Fibroblast of skin of left biceps (primary cell): Measurements from ENCODE around the gene CAPN15.

Experiments used
- DNase-seq, 2 experiments: peaks; one replicate each; pipeline ENCODE4 v3.0.0-alpha.2; 2013; ENCODE audit warnings: low read depth in 2 of 2

The CAPN15 gene

DNA sequence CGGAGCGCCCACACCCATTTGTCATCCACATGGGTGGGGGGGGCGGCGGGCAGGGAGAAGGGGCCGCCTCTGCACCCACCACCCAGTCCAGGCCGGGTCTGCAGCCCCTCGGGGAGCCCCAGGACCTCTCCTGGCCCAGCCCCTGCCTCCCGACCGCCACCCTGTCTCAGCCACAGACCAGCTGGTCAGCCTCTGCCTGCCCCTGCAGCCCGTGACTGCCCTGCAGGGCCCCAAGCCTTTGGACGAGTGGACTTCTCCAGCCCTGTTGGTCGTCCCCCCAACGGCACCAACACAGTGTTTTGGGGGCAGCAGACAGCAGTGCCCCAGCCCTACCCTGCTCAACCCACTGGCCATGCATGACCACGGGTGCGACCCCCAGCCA is 33.9 kb downstream of the CAPN15 start:
- no peak for DNase-seq

DNA sequence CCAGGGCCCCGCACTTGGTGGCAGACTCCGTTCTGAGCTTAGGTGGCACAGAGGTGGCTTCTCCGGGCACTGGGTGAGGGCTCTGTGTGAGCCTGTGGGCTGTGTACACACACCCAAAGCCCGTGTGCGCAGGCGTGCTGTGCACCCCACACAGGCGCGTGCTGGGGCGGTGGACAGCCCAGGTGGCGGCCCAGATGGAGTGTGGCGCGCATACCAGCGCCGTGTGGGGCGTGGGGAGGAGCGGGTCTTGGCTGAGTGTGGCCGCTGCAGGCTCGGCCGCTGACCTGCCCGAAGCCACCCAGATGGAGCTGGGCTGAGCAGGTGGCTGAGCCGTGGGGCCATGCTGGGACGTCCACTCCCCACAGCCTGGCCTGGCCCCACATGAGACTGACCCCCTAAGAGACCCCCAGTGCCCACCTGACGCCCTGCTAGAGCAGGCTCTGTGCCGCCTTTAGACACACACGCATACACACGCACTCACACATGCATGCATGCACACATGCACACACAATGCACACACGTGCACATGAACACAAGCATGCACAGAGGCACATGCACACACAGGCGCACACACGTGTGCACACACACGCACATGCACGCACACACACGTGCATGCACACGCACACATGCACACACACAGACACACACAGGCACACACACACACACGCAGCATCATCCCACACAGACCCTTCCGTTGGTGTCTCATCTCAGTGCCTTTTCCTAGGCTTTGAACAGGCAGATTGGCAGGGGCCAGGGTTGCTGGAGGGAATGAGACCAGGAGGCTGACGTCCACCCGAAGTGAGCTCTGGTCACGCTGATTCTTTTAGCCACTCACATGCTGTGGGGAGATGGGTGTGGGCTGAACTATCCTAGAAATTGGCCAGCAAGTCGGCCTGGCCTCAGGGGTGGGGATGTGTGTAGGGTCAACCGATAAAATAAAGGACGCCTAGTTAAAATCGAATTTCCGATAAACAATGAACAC is 34.7 kb downstream of the CAPN15 start:
- no peak for DNase-seq

DNA sequence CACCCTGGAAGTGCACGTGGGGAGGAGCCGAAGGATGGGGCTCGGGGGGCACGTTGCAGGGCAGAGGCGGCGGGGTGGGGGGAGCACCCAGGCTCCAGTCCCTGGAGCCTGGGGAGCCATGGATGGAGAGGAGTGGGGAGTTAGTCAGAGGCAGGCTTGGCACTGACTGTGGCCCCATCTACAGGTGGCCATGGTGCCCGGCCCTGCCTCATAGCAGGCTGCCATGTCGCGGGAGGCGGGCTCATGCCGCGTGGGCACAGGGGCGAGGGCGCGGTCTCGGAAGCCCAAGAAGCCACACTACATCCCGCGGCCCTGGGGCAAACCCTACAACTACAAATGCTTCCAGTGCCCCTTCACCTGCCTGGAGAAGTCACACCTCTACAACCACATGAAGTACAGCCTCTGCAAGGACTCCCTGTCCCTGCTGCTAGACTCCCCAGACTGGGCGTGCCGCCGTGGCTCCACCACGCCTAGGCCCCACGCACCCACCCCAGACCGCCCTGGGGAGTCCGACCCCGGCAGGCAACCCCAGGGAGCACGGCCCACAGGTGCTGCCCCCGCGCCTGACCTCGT is 35.6 kb downstream of the CAPN15 start:
- DNase-seq: no peak

DNA sequence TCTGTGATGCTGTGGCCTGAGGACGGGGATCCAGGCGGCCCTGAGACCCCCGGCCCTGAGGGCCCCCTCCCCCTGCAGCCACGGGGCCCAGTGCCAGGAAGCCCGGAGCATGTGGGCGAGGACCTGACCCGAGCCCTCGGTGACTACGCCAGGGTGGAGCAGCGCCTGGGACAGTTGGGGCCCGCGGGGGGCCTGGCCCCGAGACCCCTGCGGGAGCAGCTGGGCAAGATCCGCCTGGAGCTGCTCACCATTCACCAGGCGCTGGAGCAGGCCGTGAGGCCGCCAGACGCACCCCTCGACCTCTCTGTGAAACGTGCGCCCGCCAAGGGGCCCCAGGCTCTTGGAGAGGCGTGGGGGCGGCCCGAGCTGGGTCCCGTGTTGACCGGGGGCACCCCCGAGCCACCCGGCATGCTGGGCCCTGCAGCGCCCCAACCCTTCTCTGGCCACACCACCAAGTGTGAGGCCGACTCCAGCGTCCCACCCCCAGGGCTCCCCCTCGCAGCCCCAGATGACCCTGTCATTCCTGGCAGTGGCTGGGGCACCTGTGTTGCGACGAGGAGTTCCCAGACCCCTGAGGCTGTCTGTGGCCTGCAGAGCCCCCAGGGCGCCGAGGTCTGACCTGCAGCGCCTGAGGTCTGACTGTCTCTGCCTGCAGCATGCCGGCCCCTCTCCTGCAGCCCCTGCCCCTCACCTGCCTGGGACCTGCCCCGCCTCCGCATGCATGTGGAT is 37.3 kb downstream of the CAPN15 start:
- DNase-seq: no peak

DNA sequence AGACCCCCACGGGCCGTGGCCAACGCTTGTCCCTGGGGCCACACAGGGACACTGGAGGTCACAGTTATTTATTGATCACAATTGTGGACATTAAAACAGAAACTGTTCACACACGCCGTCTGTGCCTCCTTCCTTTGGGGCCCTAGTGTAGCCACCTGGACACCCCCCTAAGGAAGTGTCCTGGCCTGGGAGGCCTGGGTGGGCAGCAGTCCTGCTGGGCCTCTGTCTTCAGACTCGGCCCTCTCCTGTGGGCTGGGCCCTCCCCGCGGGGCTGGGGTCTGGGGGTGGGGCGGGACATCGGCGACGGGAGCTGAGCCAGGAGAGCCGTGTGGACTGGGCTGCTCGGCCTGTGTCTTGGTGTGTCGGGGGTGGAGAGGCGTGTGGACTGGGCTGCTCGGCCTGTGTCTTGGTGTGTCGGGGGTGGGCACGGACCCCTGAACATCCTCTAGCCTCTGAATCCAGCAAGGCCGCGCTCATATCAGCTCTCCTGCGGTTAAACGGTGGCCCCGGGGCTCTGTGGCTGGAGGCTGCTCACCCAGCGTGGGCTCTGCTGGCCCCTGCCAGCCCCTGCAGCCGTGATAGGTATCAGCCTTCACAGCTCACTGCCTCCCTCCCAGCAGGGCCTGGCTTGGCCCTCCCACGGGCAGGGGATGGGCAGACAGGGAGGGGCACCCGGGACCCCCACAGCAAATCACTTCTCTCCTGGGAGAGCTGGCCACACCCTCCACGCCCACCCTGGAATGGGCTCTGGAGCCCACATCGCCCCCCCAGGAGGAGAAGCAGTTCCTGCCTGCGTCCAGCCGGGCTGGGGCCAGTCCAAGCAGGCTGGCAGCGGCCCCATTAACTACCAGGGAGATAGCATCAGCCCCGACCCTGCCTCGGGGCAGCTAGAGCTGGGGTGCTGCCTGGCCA is 38.2 kb downstream of the CAPN15 start:
- no peak for DNase-seq

DNA sequence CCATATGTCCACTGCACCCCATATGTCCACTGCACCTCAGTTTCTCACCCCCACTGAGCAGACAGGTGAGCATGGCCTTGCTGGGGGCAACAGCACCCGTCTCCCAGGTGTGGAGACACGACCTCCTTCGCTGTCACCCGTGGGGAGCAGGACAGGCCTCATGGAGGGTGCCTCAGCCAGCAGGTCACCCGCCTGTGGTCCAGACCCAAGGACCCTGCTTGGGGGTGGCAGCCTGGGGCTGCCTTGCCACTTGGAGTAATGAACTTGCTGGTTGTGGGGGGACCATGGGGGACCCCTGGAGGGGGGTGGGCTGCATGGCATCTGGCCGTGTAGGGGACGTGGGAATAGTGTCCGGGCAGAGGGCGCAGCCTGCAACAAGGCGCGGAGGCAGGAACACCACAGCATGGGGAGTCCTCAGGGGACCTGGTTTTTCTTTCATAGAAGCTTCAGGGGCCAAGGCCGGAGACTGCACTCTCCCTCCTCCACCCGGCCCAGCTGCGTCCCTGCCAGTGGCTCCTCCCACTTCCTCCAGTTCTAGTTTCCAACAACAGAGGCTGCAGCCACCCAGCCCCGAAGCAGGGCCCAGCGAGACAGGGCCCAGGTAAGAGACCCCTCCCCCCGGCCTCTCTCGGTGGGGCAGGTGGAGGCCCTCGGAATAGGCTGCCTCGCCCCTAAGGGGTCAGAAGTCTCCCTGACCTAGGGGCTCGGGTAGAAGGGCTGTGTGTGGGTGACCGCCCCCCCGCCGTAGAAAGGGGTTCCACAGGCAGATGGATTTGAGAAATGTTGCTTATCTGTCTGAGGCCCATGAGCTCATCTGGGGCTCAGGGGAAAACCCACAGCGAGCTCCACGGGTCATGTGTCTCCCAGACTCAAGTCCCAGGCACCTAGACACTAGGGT is 39.2 kb downstream of the CAPN15 start, which contains the start of gene NHLRC4:
NHLRC4 (plus strand) TSS at position 531 of the 898 bp plus-strand sequence. CDS start 1,043 bp downstream, outside the sequence.
- DNase-seq: no peak

DNA sequence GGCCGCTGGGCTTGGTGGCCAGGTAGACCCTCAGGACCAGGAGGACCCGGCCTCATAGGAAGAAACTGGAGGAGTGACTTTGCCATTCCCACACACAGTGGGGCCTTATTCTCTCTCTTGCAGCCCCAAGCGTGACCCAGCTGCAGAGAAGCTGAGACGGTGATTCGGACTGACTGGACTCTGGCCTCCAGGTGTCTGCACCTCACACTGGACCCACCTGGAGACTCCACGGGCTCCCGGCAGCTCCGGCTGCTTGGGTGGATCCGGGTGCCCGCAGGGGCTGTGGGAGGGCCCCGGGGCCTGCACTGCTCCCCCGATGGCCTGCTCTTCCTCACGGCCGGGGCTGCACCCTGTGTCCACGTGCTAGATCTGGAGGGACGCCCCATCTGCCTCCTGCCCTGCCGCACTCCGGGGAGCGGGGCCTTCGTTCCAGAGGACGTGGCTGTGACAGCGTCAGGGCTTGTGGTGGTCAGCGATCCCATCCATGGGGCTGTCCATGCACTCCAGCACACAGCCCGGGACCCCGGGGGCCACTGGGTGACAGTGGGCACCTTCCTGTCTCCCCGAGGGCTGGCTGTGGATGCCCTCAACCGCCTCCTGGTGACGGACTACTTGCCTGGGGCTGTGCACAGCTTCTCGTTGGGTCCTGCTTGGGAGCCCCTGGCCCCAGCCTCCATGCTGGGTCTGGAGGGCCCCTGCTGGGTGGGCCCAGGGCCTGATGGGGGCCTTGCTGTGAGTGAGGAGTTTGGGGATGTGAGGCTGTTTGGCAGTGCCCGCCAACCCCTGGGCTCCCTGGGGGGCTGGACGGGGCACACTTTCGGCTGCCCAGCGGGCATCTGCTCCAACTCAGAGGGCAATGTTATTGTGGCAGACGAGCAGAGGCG is 40.1 kb downstream of the CAPN15 start:
- DNase-seq: no peak

DNA sequence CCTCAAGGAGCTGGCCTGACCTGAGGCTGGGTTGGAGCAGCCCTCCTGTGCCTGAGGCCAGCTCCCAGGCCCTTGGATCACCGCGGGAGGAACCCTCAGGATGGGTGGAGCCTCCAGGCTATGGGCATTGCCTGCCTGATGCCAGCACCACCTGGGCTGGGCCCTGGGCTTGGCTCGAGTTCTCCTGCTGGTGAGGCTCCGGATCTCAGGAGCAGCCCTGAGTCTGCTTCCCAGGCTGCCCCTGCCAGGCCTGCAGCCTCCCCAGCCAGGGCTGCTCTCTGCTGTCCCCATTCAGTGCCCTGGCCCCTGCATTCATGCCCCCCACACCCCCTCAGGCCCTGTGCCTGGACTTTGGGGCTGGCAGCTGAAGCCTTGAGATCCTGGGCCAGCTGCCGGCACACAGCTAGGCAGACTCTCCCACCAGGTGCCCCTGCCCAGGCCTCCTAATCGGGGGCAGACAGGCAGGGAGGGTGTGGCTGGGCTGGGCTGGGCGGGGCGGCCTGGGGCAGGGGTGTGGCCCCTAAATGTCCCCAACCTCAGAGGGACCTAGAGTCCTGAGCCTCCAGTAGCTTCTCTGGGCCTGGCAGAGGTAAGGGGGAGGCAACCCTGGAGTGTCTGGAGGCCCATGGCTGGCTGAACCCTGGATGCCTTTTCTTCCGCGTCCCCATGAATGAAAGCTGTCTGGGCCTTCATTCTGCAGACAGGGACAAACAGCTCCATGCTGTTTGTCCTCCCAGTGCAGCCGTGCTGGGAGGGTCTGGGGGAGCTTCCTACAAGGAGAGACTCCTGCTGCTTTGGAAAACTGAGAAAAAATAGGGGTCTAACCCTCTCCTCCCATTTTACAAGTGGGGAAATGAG is 41.1 kb downstream of the CAPN15 start:
- no peak for DNase-seq

DNA sequence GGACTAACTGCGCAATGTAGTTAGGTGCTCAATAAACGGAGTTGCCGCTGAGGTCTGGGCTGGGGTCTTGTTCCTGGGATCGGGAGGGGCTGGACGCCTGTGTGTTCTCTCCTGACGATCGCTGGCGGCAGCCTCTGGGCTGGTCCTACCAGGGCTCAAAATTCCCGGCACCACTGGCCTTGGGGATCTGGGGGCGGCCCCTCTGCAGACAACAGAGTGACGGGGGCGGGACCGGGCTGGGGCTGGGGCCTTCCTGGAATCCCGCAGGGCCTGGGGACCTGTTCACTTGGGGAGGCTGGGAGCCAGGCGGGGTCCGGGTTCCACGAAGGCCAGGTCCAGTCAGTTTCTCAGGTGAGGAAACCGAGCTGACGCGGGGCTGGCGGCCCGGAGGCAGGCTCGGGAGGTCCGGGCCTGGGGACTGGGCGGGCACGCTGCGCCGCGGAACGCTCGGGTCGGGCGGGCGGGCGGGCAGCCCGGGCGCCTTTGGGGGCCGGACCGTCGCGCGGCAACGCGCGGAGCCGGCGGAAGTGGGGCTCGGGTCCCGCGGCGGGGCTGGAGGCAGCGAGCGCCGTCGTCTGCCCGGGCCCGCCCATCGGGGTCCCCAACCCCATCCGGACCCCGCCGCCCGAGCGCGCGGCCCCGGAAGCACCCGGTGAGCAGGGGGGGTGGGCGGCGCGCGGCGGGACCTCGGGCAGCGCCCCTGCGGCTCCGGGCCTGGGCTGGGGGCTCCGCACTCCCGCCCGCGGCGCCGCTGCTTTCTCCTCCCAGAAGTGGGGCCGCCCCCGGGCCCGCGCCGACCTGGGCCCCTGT is 42.1 kb downstream of the CAPN15 start, which contains the start of gene PIGQ:
PIGQ (plus strand) TSS at position 524 of the 810 bp plus-strand sequence. CDS start 4,107 bp downstream, outside the sequence.
- no peak for DNase-seq

DNA sequence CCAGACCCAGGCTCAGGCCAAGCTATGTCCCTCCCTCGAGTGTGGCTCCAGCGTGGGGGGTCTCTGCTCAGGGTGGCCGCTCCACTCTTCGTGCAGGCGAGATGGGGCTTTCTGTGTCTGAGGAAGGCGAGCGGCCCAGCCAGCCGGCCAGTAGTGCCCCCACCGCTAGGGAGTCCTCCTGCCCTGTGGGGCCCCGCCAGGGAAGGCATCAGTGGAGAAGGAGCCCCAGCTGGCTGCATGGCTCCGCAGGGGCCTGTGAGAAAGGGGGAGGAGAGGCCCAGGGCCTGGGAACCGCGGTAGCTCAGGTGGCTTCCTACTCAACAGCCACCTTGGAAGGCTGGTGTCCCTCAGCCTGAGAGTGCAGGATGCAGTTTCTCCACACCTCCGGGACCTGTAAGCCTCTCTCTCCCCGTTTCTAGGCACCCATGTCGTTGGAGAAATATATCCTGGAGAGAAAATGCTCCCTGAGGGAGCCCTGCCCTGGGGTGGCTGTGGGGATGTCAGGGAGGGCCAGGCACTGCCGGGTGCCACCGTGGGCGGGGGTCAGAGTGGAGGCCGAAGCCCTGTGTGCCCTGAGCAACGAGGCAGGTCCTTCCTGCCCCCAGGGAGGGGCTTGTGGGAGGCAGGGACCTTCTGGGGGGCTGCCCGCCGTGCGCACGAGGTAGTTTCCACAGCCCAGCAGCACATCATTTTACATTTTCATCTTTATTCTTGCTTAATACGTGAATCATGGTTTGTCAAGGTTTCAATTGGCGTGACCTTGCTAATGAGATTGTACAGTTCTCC is 45.5 kb downstream of the CAPN15 start:
- no peak for DNase-seq

DNA sequence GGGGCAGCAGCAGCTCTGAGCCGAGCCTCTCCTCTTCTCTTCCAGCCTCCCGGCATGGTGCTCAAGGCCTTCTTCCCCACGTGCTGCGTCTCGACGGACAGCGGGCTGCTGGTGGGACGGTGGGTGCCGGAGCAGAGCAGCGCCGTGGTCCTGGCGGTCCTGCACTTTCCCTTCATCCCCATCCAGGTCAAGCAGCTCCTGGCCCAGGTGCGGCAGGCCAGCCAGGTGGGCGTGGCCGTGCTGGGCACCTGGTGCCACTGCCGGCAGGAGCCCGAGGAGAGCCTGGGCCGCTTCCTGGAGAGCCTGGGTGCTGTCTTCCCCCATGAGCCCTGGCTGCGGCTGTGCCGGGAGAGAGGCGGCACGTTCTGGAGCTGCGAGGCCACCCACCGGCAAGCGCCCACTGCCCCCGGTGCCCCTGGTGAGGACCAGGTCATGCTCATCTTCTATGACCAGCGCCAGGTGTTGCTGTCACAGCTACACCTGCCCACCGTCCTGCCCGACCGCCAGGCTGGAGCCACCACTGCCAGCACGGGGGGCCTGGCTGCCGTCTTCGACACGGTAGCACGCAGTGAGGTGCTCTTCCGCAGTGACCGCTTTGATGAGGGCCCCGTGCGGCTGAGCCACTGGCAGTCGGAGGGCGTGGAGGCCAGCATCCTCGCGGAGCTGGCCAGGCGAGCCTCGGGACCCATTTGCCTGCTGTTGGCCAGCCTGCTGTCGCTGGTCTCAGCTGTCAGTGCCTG is 46.7 kb downstream of the CAPN15 start:
- DNase-seq: no peak

DNA sequence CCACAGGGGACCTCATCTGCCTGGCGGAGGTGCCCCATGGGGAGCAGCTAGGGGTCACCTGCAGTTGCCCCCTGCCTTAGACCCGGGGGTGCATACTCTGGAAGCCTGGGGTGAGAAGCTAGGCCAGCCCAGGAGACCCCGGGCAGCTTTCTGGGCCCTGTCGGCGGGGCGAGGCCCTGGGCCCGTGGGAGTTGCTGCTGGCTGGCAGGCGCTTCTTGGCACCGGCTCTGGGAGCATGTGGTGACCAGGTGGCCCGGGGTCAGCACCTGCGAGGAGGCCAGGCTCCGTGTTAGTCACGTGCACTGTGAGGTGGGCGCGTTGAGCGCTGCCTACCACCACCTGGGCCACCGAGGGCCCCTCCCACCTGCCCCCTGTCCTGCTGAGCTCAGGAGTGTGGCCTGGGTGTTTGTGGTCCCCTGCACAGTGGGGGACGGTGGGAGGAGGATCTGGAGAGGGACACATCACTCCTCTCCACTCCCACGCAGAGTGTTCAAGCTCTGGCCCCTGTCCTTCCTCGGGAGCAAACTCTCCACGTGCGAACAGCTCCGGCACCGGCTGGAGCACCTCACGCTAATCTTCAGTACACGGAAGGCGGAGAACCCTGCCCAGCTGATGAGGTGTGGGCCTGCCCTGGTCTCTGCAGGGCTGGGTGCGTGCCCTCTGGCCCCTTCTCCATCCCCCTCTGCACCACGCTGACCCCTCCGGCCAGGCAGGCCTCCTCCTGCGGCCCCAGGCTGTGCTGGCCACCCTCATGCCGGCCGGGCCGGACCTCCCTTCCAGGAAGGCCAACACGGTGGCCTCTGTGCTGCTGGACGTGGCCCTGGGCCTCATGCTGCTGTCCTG is 48.1 kb downstream of the CAPN15 start:
- no peak for DNase-seq

DNA sequence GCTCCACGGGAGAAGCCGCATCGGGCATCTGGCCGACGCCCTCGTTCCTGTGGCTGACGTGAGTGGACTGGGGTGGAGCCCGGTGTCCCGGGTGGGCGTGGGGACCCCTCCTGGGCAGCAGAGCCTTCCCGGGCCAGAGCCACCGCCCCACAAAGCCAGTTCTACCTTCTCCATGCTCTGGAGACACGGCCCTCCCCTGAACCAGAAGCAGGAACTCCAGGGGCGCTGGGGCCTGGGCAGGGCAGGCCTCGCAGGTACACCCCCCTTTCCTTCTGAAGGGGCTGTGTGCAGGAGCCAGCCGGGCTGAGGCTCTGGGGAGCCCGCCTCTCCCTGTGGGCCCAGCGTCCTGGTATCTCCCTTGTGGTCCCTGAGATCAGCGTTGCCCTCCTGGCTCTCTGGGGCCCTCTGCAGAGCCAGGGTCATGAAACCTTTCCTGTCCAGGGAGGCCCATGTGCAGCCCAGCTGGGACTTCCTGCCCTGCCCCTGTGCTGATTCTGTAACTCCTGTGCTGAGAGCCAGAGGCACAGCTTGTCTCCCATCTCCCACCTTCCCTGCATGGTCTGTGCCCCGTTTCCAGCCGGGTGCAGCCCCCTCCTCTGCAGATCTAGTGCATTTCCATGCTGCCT is 48.8 kb downstream of the CAPN15 start:
- no peak for DNase-seq

DNA sequence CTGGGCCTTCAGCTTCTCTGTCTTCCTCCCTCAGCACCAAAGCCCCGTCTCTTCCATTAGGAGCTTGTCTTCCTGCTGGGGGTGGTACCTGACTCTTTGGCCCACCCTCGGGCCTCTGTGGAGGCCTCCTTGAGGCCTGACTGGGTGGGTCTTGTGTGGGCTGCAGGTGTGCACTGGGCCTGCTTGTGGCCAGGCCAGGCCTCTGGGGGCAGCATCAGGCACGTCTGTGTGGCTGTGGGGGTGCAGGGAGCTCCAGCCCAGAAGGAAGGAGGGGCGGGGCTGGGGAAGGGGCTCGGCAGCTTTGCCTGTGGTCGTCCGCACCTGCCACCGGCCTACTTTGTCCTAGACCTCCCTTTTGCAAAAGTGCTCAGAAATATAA is 49.3 kb downstream of the CAPN15 start:
- no peak for DNase-seq
